Upper lobe of left lung (tissue), 6 donors: ENCODE measurements around the gene ASB2. TPM values are rescaled to one million over a fixed set of nuclear protein-coding genes. Genes with fewer than 3 reads are reported as not detected.

Experiments used
- ATAC-seq, 2 donors: fragments of 200-7000 bp; cut with Tn5 transposase; one replicate each; pipeline ENCODE4 v1.9.1; 2022; ENCODE audit warnings: mild to moderate bottlenecking in 2 of 2, moderate library complexity in 2 of 2; ENCODE audit not compliant: low FRiP score in 2 of 2
- DNase-seq, 2 donors: peaks; one replicate each; pipeline ENCODE4 v3.0.0-alpha.2; 2019 to 2020
- H3K27ac ChIP-seq, 4 donors: fragments of 200-600 bp; sonication (generic); one replicate each; pipeline ENCODE4 v1.5.1; 2016 to 2019
- H3K27me3 ChIP-seq, 4 donors: fragments of 200-600 bp; sonication (generic); one replicate each; pipeline ENCODE4 v1.5.1; 2017 to 2019
- H3K36me3 ChIP-seq, 4 donors: fragments of 200-600 bp; sonication (generic); one replicate each; pipeline ENCODE4 v1.5.1; 2016 to 2019
- H3K4me1 ChIP-seq, 4 donors: fragments of 200-600 bp; sonication (generic); one replicate each; pipeline ENCODE4 v1.5.1; 2018 to 2019
- H3K4me3 ChIP-seq, 4 donors: fragments of 200-600 bp; sonication (generic); one replicate each; pipeline ENCODE4 v1.5.1; 2017 to 2019; ENCODE audit warnings: mild to moderate bottlenecking in 2 of 4, moderate library complexity in 1 of 4
- H3K9me3 ChIP-seq, 4 donors: fragments of 200-600 bp; sonication (generic); one replicate each; pipeline ENCODE4 v1.5.1; 2018 to 2019
- CTCF ChIP-seq, 6 experiments: fragments of 450-650 bp in 4 of 6; fragments of 200-600 bp in 2 of 6; sonication (generic) in 2 of 6; IDR thresholded peaks; one replicate each; pipeline ENCODE4 v1.5.1; 2016 to 2019; ENCODE audit warnings: antibody characterized with exemption in 6 of 6
- EP300 ChIP-seq, 4 donors: sonication (generic); formaldehyde crosslinking; IDR thresholded peaks; one replicate each; pipeline ENCODE4 v1.5.1; 2017; ENCODE audit warnings: antibody characterized with exemption in 4 of 4, control low read depth in 2 of 4
- POLR2A ChIP-seq, 4 donors: fragments of 450-650 bp; IDR thresholded peaks; one replicate each; pipeline ENCODE4 v1.5.1; 2016 to 2017; ENCODE audit warnings: antibody characterized with exemption in 4 of 4, mild to moderate bottlenecking in 2 of 4
- POLR2AphosphoS5 ChIP-seq, 2 donors: sonication (generic); formaldehyde crosslinking; IDR thresholded peaks; one replicate each; pipeline ENCODE4 v1.5.1; 2017; ENCODE audit warnings: antibody characterized with exemption in 2 of 2
- WGBS, 2 donors: methylation state at CpG; one replicate each; pipeline ENCODE4 v1.1.5; 2017 to 2018; 5-methylcytosine and 5-hydroxymethylcytosine counted together
- total RNA-seq, 6 donors: library from RNA; depleted of rRNA in 4 of 6; stranded (reverse); fragments of >200 nt in 4 of 6; gene quantifications; one replicate each; pipeline versions ENCODE4 v1.1.0 to v1.2.1, GENCODE V29; 2016 to 2021
- donor health status: DM: no; HTN: no; CAD: no; lungs with moderate emphysema.
- donor health status: DM: no; HTN: yes; CAD: no; lungs with severe emphysema.

The ASB2 gene
- total RNA-seq, 6 donors from 2014 or later = 0.76 to 2.2 (median 1.9) TPM; not detected in 1

- DNase-seq = peak in 1 of 2 donors; percentile 72
- no peak overlapping the region for H3K4me3 ChIP-seq
- peak; percentile 47 to 82 for ATAC-seq
- H3K27ac ChIP-seq = no peak overlapping the region
- TF ChIP-seq CTCF (IDR thresholded peaks at IDR 0.05) = peak; percentile 88 to 98 (median 94)
- TF ChIP-seq POLR2A (IDR thresholded peaks at IDR 0.05) = no peak
- TF ChIP-seq EP300 (IDR thresholded peaks at IDR 0.05) = no peak
- TF ChIP-seq POLR2AphosphoS5 (IDR thresholded peaks at IDR 0.05) = no peak
- 30 to 37% methylated on average over 9 to 13 of the region's 13 CpGs for WGBS, 2 donors
- no peaks in the 10 kb centered on the region for H3K36me3 ChIP-seq
- peaks cover 0 to 3% (median 0%) of the 10 kb centered on the region in 4 donors for H3K4me1 ChIP-seq
- no peaks in the 10 kb centered on the region for H3K27me3 ChIP-seq
- H3K9me3 ChIP-seq = no peaks in the 10 kb centered on the region
These were observed 83.3 kb downstream of the ASB2 start for GRCh38 chr14:93892923-93893558.

DNA sequence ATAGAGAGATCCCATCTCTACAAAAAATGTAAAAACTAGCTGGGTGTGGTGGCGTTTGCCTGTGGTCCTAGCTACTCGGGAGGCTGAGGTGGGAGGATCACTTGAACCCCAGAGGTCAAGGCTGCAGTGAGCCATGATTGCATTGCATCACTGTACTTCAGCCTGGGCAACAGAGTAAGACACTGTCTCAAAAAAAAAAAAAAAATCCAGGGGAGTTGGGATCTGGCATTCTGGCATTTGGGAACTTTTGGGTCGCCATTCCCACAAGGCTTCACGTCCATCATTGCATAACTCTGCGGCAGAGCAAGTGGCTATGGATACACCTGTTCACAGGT, 83.9 kb downstream of the ASB2 start:
- peaks cover 0 to 3% (median 0%) of the 10 kb centered on the region in 4 donors for H3K4me1 ChIP-seq
- ATAC-seq (no peak), DNase-seq (no peak)
- no peak overlapping the region for H3K27ac ChIP-seq
- no peaks in the 10 kb centered on the region for H3K27me3 ChIP-seq
- WGBS, 2 donors = 65 to 80% methylated on average over 5 of the region's 5 CpGs
- H3K36me3 ChIP-seq = no peaks in the 10 kb centered on the region
- TF ChIP-seq POLR2A (IDR thresholded peaks at IDR 0.05) = no peak
- no peak for TF ChIP-seq CTCF (IDR thresholded peaks at IDR 0.05)
- no peak for TF ChIP-seq EP300 (IDR thresholded peaks at IDR 0.05)
- TF ChIP-seq POLR2AphosphoS5 (IDR thresholded peaks at IDR 0.05) = no peak
- no peaks in the 10 kb centered on the region for H3K9me3 ChIP-seq
- H3K4me3 ChIP-seq = no peak overlapping the region

- Histone ChIP-seq H3K4me1 (peaks cover 0 to 3% (median 0%) of the 10 kb centered on the region in 4 donors), H3K4me3 (no peak overlapping the region), H3K27me3 (no peaks in the 10 kb centered on the region), H3K27ac (no peak overlapping the region), H3K36me3 (no peaks in the 10 kb centered on the region), H3K9me3 (no peaks in the 10 kb centered on the region)
- WGBS, 2 donors = 72 to 74% methylated on average over 10 to 15 of the region's 15 CpGs
- DNase-seq = no peak
- TF ChIP-seq POLR2A (IDR thresholded peaks at IDR 0.05) = no peak
- TF ChIP-seq POLR2AphosphoS5 (IDR thresholded peaks at IDR 0.05) = no peak
- no peak for TF ChIP-seq CTCF (IDR thresholded peaks at IDR 0.05)
- no peak for TF ChIP-seq EP300 (IDR thresholded peaks at IDR 0.05)
- no peak for ATAC-seq
These were observed 84.4 kb downstream of the ASB2 start for GRCh38 chr14:93891756-93892504.

DNA sequence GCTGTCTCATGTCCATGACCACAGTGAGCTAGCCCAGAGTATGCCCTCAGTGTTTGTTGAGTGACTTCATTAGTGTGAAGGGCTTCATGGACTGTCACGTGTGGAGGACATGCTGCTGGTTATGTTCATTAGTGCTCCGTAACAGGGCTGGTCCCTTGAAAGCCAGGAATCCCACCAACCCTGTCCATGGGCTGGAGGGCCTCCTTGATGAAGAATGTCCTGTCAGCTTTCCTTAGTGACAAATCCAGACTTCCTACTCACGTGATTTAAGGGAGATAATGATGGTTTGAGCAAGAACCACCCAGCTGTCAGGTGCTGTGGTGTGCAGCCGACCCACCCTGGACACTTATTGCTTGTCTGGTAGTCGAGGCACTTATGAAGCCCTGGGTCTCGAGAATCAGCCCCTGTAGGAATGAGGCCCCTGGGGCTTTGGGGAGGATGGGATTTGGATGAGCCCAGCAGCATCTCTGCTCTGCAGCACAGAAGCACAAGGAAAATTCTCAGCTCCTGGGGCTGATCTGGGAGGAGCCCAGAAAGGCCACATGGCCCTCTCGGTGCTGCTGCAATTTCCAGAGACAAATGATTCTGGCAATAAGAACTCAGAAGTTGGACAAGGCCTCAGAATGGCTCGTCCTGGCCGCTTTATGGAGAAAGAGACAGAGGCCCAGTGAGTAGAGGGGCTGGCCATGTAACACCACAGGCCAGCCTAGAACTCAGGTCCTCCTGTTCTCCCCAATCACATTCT, 86.5 kb downstream of the ASB2 start:
- Histone ChIP-seq H3K27ac (no peak overlapping the region), H3K9me3 (peaks cover 0 to 2% (median 0%) of the 10 kb centered on the region in 4 donors), H3K4me1 (peaks cover 0 to 3% (median 0%) of the 10 kb centered on the region in 4 donors), H3K36me3 (no peaks in the 10 kb centered on the region), H3K4me3 (no peak overlapping the region), H3K27me3 (no peaks in the 10 kb centered on the region)
- WGBS, 2 donors = 58 to 80% methylated on average over 9 of the region's 9 CpGs
- ATAC-seq = no peak
- DNase-seq = no peak
- TF ChIP-seq POLR2A (IDR thresholded peaks at IDR 0.05) (no peak), EP300 (IDR thresholded peaks at IDR 0.05) (no peak), POLR2AphosphoS5 (IDR thresholded peaks at IDR 0.05) (no peak), CTCF (IDR thresholded peaks at IDR 0.05) (no peak)
